Measurements from ENCODE around the gene ACCS. TPM values are rescaled to one million over a fixed set of nuclear protein-coding genes. Genes with fewer than 3 reads are reported as not detected.
A peak's percentile ranks its signal among the peaks of the same experiment; 100 is the strongest.

ACCS gene
- total RNA-seq, 2 experiments from 2014 or later, result 16.2 to 16.6 TPM

- H3K27me3 Mint-ChIP-seq (ENCODE audit: low read depth), result no peaks in the 10 kb centered on the region
- CTCF ChIA-PET, result interaction anchor here (0.9 kb wide), 1 partner anchor 13 kb away, joined by 5 read pairs; no protein-coding TSS in a partner anchor
- intact Hi-C loops (cut with micrococcal nuclease), result no loop called here
- H3K36me3 Mint-ChIP-seq (ENCODE audit: low read depth), result peaks cover 30% of the 10 kb centered on the region
- DNase-seq, result no peak
- H3K27ac Mint-ChIP-seq, result no peak overlapping the region
- no peaks in the 10 kb centered on the region for H3K4me1 Mint-ChIP-seq (ENCODE audit: low read depth)
- H3K4me3 Mint-ChIP-seq, result no peak overlapping the region
- peaks cover 5% of the 10 kb centered on the region for H3K9me3 Mint-ChIP-seq
Observed at GRCh38 chr11:44080951-44081350, 14.9 kb downstream of the ACCS start.

DNA sequence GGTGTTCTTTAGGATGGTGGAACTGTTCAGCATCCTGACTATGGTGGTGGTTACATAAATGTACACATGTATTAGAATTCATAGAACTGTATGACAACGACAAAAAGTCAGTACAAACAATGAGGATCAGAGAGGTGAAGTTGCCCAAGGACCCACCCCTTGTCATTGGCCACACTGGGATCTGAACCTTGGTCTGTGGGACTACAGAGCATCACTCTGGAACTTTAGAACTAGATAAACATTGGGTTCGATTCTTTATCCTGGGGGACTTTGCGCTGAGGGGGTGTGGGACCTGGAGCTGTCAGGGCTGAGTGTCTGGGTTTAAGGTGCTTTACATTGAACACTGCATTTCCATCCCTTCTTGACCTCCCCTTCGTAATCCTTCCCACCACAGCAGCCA, 16.6 kb downstream of the ACCS start:
- H3K4me1 Mint-ChIP-seq (ENCODE audit: low read depth), result no peaks in the 10 kb centered on the region
- H3K27ac Mint-ChIP-seq, result no peak overlapping the region
- intact Hi-C loops (cut with micrococcal nuclease), result no loop called here
- peaks cover 5% of the 10 kb centered on the region for H3K9me3 Mint-ChIP-seq
- H3K4me3 Mint-ChIP-seq, result no peak overlapping the region
- H3K27me3 Mint-ChIP-seq (ENCODE audit: low read depth), result no peaks in the 10 kb centered on the region
- peaks cover 30% of the 10 kb centered on the region for H3K36me3 Mint-ChIP-seq (ENCODE audit: low read depth)
- CTCF ChIA-PET, result interaction anchor here (0.9 to 1.5 kb wide), 2 partner anchors 11 to 24 kb away, joined by 3 to 5 read pairs; no protein-coding TSS in a partner anchor
- no peak for DNase-seq

GRCh38 chr11:44083433-44083832, 17.4 kb downstream of the ACCS start:
- no peak overlapping the region for H3K27ac Mint-ChIP-seq
- peaks cover 28% of the 10 kb centered on the region for H3K36me3 Mint-ChIP-seq (ENCODE audit: low read depth)
- DNase-seq, result no peak
- H3K9me3 Mint-ChIP-seq, result peaks cover 5% of the 10 kb centered on the region
- no peak overlapping the region for H3K4me3 Mint-ChIP-seq
- intact Hi-C loops (cut with micrococcal nuclease), result no loop called here
- CTCF ChIA-PET, result interaction anchor here (0.9 to 3.0 kb wide), 2 partner anchors 10 to 25 kb away, joined by 3 to 24 read pairs; no protein-coding TSS in a partner anchor
- H3K27me3 Mint-ChIP-seq (ENCODE audit: low read depth), result no peaks in the 10 kb centered on the region
- H3K4me1 Mint-ChIP-seq (ENCODE audit: low read depth), result no peaks in the 10 kb centered on the region

GRCh38 chr11:44083906-44084305, 17.8 kb downstream of the ACCS start:
- Mint-ChIP-seq H3K27me3 (ENCODE audit: low read depth) (no peaks in the 10 kb centered on the region), H3K4me1 (ENCODE audit: low read depth) (no peaks in the 10 kb centered on the region), H3K9me3 (peaks cover 5% of the 10 kb centered on the region), H3K36me3 (ENCODE audit: low read depth) (peaks cover 28% of the 10 kb centered on the region), H3K27ac (no peak overlapping the region), H3K4me3 (no peak overlapping the region)
- intact Hi-C loops (cut with micrococcal nuclease), result no loop called here
- CTCF ChIA-PET, result interaction anchor here (1.1 to 3.0 kb wide), 3 partner anchors 10 to 27 kb away, joined by 3 to 24 read pairs (median 4); partner anchors contain the start of gene EXT2
- DNase-seq, result no peak

GRCh38 chr11:44085330-44085729, 19.3 kb downstream of the ACCS start:
- peaks cover 5% of the 10 kb centered on the region for H3K9me3 Mint-ChIP-seq
- intact Hi-C loops (cut with micrococcal nuclease), result no loop called here

GRCh38 chr11:44088377-44088776, 22.3 kb downstream of the ACCS start:
- CTCF ChIA-PET, result no interaction called here
- intact Hi-C loops (cut with micrococcal nuclease), result no loop called here

More at GRCh38 chr11:44085330-44085729, 19.3 kb downstream of the ACCS start:
- no peak for DNase-seq
- Mint-ChIP-seq H3K36me3 (ENCODE audit: low read depth) (peaks cover 29% of the 10 kb centered on the region), H3K27ac (no peak overlapping the region), H3K4me3 (no peak overlapping the region), H3K27me3 (ENCODE audit: low read depth) (no peaks in the 10 kb centered on the region), H3K4me1 (ENCODE audit: low read depth) (no peaks in the 10 kb centered on the region)
- CTCF ChIA-PET, result interaction anchor here (1.6 to 3.0 kb wide), 2 partner anchors 8 to 10 kb away, joined by 3 to 24 read pairs; partner anchors contain the start of gene EXT2

GRCh38 chr11:44088871-44089270, 22.8 kb downstream of the ACCS start:
- Mint-ChIP-seq H3K9me3 (peaks cover 5% of the 10 kb centered on the region), H3K27me3 (ENCODE audit: low read depth) (no peaks in the 10 kb centered on the region), H3K4me1 (ENCODE audit: low read depth) (no peaks in the 10 kb centered on the region), H3K27ac (no peak overlapping the region), H3K4me3 (no peak overlapping the region), H3K36me3 (ENCODE audit: low read depth) (peaks cover 15% of the 10 kb centered on the region)
- CTCF ChIA-PET, result no interaction called here
- no peak for DNase-seq
- intact Hi-C loops (cut with micrococcal nuclease), result no loop called here

More at GRCh38 chr11:44088377-44088776, 22.3 kb downstream of the ACCS start:
- H3K4me1 Mint-ChIP-seq (ENCODE audit: low read depth), result no peaks in the 10 kb centered on the region
- H3K27ac Mint-ChIP-seq, result no peak overlapping the region
- peaks cover 5% of the 10 kb centered on the region for H3K9me3 Mint-ChIP-seq
- H3K4me3 Mint-ChIP-seq, result no peak overlapping the region
- H3K36me3 Mint-ChIP-seq (ENCODE audit: low read depth), result peaks cover 19% of the 10 kb centered on the region
- DNase-seq, result no peak
- H3K27me3 Mint-ChIP-seq (ENCODE audit: low read depth), result no peaks in the 10 kb centered on the region

DNA sequence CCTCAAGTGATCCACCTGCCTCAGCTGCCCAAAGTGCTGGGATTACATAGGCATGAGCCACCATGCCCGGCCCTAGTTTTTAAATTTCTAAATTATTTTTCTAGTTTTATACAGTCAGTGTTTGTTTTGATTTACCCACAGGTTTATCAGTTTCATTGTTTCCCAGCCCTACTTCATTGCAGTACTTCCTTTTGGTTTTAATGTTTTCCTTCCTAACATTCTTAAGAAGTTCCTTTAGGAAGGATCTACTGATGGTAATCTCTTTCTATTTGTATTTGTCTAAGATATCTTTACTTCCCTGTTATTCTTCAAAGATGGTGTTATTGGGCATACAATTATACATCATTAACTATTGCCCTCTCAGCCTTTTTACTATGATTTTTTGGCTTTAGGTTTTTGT, 24.5 kb downstream of the ACCS start:
- no peak for DNase-seq
- CTCF ChIA-PET, result interaction anchor here (1.1 kb wide), 1 partner anchor 14 kb away, joined by 3 read pairs; no protein-coding TSS in a partner anchor
- Mint-ChIP-seq H3K9me3 (peaks cover 2% of the 10 kb centered on the region), H3K27me3 (ENCODE audit: low read depth) (no peaks in the 10 kb centered on the region), H3K27ac (no peak overlapping the region), H3K4me1 (ENCODE audit: low read depth) (peaks cover 11% of the 10 kb centered on the region), H3K36me3 (ENCODE audit: low read depth) (peaks cover 7% of the 10 kb centered on the region), H3K4me3 (no peak overlapping the region)
- intact Hi-C loops (cut with micrococcal nuclease), result loop anchor here (10.0 kb wide), 1 partner anchor 524 kb away; no protein-coding TSS in a partner anchor

- H3K36me3 Mint-ChIP-seq (ENCODE audit: low read depth), result no peaks in the 10 kb centered on the region
- intact Hi-C loops (cut with micrococcal nuclease), result loop anchor here (1.0 to 10.0 kb wide), 4 partner anchors 24 to 520 kb away; no protein-coding TSS in a partner anchor
- H3K4me3 Mint-ChIP-seq, result peak overlapping the region; percentile 55
- H3K27me3 Mint-ChIP-seq (ENCODE audit: low read depth), result no peaks in the 10 kb centered on the region
- H3K4me1 Mint-ChIP-seq (ENCODE audit: low read depth), result peaks cover 21% of the 10 kb centered on the region
- no peak overlapping the region for H3K27ac Mint-ChIP-seq
- CTCF ChIA-PET, result interaction anchor here (0.6 to 5.3 kb wide), 23 partner anchors 10 to 446 kb away, joined by 3 to 60 read pairs (median 4); partner anchors contain the start of gene ACCS
- H3K9me3 Mint-ChIP-seq, result no peaks in the 10 kb centered on the region
- peak; percentile 91 for DNase-seq
Observed at GRCh38 chr11:44094260-44094868, 28.3 kb downstream of the ACCS start.

DNA sequence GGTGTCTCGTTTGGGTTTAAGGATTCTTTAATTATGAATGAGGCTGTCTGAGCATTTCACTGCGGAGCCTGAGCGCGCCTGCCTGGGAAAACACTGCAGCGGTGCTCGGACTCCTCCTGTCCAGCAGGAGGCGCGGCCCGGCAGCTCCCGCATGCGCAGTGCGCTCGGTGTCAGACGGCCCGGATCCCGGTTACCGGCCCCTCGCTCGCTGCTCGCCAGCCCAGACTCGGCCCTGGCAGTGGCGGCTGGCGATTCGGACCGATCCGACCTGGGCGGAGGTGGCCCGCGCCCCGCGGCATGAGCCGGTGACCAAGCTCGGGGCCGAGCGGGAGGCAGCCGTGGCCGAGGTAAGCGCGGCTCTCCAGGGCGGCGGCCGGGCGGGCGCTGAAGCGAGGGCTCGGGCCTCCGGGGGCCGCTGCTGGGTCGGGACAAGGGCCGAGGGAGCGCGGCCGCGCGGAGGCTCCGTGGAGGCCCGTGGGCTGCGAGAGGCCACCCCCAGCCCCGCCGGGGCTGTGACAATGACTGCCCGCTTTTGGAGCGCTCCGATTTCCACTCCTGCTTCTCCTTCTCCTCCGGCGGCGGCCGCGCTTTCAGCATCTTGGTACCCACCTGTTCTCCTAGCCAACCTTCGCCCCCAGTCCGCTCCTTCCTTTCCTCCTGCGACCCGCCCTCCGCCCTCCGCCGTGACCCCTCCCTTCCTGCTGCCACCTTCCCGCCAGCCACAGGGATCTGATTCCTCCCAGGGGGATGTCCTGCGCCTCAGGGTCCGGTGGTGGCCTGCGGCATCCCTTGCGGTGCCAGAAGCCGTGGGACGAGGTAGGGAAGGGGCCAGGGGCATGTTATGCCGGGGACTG, 29.7 kb downstream of the ACCS start, which contains the start of gene EXT2:
TSS of gene EXT2 (plus strand) at position 173 of the 854 bp plus-strand sequence. CDS start 12,035 bp downstream, outside the sequence.
- Mint-ChIP-seq H3K4me3 (peak within 1 kb of the TSS; percentile 87), H3K9me3 (no peaks in the 10 kb centered on the region), H3K4me1 (ENCODE audit: low read depth) (peaks cover 24% of the 10 kb centered on the region), H3K27me3 (ENCODE audit: low read depth) (no peaks in the 10 kb centered on the region), H3K36me3 (ENCODE audit: low read depth) (peaks cover 1% of the 10 kb centered on the region), H3K27ac (no peak within 1 kb of the TSS)
- intact Hi-C loops (cut with micrococcal nuclease), result loop anchor here (1.0 to 10.0 kb wide), 5 partner anchors 15 to 519 kb away; partner anchors contain the start of gene ACCS
- CTCF ChIA-PET, result interaction anchor here (0.7 to 5.3 kb wide), 13 partner anchors 9 to 444 kb away, joined by 3 to 60 read pairs (median 4); no protein-coding TSS in a partner anchor
- DNase-seq, result peak; percentile 84

GRCh38 chr11:44096360-44097185, 30.5 kb downstream of the ACCS start:
- no peaks in the 10 kb centered on the region for H3K27me3 Mint-ChIP-seq (ENCODE audit: low read depth)
- H3K4me1 Mint-ChIP-seq (ENCODE audit: low read depth), result peaks cover 27% of the 10 kb centered on the region
- DNase-seq, result no peak
- peaks cover 1% of the 10 kb centered on the region for H3K36me3 Mint-ChIP-seq (ENCODE audit: low read depth)
- H3K9me3 Mint-ChIP-seq, result no peaks in the 10 kb centered on the region
- peak overlapping the region; percentile 87 for H3K4me3 Mint-ChIP-seq
- H3K27ac Mint-ChIP-seq, result no peak overlapping the region
- intact Hi-C loops (cut with micrococcal nuclease), result loop anchor here (5.0 to 10.0 kb wide), 2 partner anchors 96 to 518 kb away; no protein-coding TSS in a partner anchor
- CTCF ChIA-PET, result interaction anchor here (0.6 to 0.7 kb wide), 2 partner anchors 10 to 189 kb away, joined by 3 to 4 read pairs; no protein-coding TSS in a partner anchor

Data from activated naive CD4-positive, alpha-beta T cell treated with anti-CD3 and anti-CD28 coated beads for 36 hours (primary cell).